ENCODE measurements around the gene PIGH.
A peak's percentile ranks its signal among the peaks of the same experiment; 100 is the strongest.
"Not testable (repeated sequence)": the region's sequence is repeated elsewhere in the genome, so short reads cannot be mapped to it uniquely, and the experiment has no call there.

PIGH gene, protein sequence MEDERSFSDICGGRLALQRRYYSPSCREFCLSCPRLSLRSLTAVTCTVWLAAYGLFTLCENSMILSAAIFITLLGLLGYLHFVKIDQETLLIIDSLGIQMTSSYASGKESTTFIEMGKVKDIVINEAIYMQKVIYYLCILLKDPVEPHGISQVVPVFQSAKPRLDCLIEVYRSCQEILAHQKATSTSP

DNA sequence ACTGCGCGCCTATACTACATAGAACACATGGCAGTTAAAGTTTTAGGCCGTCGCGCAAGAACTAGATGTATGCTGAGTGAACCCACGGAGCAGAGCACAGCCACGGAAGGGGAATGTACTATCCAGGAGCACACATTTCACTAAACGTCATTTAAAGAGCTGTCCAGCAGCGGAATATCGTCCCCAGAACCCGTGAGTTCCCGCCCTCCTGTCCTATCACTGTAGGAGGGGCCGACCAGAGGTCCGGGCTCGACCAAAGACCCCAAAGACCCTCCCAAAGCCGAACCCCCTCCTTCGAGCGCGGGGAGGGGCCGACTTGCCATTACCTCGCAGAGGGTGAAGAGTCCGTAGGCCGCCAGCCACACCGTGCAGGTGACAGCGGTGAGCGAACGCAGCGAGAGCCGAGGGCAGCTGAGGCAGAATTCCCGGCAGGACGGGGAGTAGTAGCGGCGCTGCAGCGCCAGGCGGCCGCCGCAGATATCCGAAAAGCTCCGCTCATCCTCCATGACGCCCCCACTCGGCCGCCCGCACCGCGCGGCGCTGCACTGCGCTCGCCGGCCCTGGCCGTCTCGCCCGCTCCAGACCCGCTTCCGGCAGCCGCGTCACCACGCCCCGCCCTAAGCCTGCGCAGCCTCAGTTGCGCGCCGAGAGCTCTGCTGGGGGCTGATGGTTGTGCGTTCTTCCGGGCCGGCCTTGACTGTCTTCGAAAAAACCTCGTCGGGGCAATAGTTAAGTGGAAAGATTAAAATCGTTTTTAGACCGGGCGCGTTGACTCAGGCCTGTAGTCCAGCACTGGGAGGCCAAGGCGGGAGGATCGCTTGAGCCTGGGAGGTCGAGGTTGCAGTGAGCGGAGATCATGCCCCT lies at the start of gene PIGH:
Gene PIGH (minus strand): TSS at position 571 of the 864 bp plus-strand sequence. CDS start 65 bp downstream, at position 506.
- peak; percentile 73 for DNase-seq

DNA sequence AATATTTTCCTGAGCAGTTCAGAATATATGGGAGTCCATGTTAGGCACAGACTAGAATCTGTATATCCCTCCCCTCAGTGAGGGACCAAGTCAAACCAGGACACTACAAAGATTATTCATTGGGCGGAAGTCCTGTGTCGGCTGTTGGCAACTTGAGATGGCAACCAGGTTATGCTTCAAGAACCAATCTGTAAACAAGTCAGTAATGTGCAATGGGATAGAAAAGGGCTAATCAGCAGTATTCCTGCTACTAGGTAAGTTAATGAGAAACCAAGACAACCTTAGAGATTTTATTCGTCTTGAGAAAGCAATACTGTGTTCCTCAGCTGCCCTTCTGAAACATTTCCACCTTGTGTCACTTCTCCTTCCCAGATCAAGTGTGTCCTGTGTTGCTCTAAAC lies 46.1 kb upstream of the PIGH start:
- DNase-seq = peak; percentile 69

DNA sequence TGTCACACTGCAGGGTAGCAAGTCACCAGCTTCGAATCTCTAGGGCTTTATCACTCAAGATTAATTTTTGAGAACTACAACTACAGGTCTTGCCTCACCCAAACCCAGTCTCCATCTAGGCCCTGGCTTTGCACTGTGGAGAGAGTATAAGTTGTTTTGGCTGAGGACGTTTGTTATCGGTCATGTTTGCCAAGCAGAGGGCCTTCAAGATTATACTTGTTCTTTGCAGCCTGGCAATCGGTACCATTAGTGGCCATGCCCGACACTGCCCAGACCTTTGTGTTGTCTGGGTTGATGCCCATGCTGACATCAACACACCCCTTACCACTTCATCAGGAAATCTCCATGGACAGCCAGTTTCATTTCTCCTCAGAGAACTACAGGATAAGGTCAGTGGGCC lies 45.3 kb upstream of the PIGH start:
- DNase-seq = no peak

DNA sequence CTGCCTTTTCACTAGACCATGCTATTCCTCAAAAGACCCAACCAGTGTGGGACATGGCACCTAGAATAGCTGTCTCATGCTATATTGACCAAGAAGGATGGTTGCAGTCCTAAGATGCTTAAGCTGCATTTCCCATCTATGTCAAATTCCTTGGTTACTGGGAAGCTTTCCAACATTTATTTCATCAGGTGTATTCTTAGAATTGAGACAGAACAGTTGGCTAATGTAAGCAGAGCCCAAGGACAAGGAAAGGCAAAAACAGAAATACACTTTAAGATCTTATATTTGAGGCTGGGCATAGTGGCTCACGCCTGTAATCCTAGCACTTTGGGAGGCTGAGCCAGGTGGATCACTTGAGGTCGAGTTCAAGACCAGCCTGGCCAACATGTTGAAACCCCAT lies 44.4 kb upstream of the PIGH start:
- DNase-seq = no peak

DNA sequence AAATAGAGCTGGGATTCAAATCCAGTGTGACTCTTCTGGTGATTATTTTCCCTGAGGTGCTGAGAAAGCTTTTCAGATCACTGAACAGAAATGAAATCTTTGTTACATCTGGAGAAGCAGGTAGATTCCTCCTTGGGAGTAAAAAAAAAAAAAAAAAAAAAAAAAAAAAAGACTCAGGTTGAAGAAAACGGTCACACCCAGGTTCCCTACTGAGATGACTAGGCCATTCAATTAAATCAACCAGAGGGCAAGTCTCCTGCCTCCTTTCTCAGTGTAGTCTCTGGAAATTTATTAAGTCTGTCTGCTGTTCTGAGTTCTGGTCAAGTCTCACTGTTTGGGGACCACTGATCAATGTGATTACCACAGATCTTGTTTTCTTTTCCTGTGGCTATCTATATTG lies 43.6 kb upstream of the PIGH start:
- no peak for DNase-seq

DNA sequence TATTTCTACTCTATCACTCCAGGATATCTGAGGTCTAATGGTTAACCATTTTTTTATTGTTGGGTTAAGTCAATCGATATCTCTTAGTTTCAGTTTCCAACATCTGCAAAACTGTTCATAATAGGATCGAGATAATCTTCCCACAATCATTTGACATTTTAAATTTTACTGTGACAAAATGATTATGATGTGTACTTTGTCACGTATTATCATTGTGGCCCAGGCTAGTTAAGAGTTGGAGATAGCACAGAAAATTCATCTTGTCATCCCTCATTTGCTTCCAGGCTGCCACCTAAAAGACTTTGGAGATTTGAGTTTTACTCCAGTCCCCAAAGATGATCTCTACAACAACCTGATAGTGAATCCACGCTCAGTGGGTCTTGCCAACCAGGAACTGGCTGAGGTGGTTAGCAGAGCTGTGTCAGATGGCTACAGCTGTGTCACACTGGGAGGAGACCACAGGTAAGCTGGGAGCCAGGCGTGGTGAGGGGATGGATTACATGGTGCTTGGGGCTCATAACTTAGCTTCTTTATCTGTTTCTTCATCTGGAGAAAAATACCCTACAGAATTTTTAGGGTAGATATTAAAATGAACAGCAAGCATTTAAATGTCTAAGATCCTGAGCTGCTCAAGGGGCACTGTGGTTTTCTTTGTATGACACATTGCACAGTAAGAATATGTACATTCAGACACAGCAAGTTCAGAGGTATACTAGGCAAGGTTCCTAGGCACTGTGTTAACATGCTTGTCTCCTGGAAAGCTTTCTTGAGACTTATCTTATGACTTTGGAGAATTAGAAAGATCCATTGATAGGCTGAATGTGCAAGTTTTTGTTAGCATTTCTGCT lies 42.1 kb upstream of the PIGH start:
- DNase-seq = no peak

DNA sequence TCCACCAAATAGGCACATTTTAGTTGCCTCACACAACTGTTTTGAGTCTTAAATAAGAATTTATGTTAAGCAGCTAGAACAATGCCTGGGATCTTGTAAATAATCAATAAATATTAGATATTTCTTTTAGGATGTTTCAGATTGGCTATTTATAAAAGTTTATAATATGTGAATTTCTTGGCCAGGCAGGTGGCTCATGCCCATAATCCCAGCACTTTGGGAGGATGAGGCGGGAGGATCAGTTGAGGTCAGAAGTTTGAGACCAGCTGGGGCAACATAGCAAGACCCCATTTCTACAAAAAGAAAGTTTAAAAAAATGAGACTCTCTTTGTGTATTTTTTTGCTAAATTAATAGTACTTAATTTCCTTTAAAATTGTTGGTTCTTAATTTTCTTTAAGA lies 41.4 kb upstream of the PIGH start:
- no peak for DNase-seq

DNA sequence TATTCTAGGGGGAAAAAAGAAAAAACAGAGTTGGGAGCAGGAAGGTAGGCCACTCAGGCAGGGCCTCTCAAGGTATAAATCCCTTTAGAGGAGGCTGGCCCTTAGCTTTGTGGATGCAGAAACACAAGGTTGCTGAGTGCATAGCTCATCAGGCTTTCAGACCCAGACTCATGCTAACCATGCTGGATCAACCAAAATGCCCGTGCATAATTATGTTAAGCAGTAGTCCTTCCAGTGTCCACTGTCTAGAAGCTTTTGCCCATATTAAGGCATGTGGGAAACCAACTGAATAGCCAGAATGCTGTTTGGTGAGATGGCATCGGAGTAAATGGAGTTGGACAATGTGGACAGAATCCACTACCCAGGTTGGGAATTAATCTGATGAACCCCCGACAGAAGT lies 38.6 kb upstream of the PIGH start:
- DNase-seq = no peak

DNA sequence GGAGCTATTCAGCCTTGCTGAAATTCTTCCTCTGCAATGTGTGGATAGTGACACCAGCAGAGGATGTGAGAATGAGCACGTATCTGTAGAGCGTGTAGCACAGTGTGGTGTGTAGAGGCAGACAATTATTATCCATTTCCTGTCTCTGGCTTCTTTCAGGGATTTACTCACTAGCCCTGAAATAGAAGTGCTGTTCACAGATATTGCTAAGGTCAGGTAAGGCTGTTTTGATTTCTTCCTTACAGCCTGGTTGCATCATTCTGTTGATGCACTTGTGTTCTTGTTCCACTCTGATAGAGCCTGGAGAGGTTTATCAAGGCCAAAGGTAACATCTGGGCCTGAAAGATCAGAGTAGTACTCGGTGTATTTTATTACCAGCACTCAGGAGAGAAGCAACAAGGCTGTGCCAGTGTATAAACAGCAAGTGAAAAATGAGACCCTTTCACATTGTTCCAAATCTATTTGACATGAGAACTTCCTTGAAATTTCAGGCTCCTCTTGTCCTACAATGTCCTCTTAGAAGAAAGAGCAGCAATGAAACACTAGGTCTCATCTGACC lies 36.4 kb upstream of the PIGH start:
- DNase-seq = peak; percentile 60

DNA sequence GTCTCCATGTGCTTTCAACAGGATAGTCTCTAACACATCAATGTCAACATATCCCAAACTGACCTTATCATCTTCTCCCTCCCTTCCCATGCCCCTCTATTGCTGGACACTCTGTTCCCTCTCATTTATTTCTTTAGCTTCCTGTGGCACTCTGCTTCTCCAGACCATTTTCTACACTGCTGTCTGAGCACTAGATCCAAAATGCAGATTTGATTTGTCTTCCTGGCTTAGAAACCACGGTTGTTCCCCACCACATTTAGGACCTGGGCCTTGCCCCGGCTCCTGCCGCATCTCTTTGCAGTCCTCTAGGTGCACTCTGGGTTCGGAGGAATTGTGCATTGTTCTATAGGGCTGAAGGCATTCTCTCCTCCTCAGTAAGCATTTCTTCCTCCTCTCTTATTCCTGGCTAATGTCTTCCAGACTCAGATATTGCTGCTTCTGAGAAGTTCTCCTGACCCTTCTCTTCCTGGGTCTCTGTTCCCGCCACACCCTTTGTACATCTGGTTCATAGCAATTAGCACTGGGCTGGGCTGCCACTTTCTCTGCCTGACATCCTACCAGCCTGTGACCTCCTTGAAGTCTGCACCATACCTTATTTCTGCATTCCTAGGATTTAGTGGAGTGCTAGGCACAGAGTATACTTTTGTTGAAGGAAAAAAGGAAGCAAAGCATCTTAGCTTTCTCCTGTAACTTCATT lies 33.5 kb upstream of the PIGH start:
- no peak for DNase-seq

DNA sequence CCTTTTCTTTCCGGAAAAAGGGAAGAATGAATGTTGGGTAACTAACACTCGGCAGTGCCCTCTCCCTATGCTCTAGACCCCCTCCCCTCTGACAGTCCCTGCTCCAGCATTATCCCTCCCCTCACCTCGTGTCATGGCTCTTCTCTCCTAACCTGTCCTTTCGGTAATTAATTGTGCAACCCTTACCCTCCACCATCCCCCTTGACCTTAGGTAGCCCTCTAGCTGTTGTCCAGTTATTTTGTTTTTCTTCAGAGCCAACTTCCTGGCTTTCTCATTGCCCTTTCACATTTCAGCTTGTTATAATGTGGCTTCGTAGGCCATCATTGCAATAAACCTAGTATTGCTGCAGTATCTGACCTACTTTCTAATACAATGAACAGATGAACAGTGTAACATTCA lies 30.9 kb upstream of the PIGH start:
- DNase-seq = no peak

DNA sequence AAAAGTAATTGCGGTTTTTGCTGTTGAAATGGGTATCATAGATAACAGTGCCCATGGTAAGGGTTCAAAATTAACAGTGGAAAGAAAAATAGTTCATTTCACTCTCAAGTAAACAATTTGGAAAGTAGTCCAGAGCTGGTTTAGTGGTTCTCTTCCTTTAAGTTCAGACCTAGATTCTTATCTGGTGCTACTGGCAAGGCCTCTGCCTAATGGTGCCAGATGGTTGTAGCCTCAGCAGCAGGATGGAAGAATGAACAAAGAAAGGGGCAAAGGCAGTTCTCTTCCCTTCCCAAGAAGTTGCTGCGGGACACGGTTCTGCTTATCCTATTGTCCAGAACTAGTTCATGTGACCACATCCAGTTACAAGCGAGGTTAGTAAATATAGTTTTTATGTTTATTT lies 30.1 kb upstream of the PIGH start:
- no peak for DNase-seq

DNA sequence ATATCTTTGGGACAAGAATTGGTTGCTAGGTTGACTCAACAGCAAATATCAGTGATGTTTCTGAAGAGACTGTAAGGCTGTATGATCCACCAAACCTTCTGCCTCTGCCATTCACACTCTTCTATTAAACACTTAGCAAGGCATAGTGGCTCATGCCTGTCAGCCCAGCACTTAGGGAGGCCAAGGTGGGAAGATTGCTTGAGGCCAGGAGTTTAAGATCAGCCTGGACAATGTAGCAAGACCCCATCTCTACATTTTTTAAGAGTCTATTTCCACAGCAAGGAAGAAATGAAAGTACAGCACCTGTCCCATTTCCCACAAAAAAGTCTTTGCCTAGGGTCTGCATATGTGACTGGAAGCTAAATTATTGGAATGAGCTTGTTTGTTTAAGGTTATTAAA lies 27.5 kb upstream of the PIGH start:
- no peak for DNase-seq

DNA sequence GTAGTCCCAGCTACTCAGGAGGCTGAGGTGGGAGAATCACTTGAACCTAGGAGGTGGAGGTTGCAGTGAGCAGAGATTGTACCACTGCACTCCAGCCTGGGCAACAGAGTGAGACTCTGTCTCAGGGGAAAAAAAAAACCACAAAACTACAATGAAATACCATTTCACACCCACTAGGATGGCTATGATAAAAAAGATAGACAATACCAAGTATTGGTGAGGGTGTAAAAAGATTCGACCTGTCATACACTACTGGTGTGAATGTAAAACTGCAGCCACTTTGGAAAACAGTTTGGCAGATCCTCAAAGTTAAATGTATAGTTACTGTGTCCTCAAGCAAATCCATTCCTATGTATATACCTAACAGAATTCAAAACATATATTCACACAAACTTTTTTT lies 26.1 kb upstream of the PIGH start:
- DNase-seq = not testable (repeated sequence)

DNA sequence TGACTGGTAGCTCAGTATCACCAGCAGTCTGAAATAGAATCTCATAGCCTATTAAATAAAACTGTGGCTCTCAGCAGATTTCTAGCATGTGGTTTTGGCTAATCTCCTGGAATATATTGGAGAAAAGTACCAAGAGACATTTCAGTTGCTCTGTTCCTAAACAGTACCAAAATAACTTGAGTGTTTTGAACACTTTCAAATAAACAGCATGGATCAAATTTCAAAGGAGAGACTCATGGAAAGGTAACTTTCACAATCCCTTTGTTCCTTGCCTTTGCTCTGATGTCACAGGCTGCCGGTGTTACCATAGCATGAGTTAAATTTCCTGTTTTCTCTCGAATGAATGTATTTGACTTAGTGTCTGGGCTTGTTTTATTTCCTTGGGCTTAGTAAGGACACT lies 23.0 kb upstream of the PIGH start:
- no peak for DNase-seq

DNA sequence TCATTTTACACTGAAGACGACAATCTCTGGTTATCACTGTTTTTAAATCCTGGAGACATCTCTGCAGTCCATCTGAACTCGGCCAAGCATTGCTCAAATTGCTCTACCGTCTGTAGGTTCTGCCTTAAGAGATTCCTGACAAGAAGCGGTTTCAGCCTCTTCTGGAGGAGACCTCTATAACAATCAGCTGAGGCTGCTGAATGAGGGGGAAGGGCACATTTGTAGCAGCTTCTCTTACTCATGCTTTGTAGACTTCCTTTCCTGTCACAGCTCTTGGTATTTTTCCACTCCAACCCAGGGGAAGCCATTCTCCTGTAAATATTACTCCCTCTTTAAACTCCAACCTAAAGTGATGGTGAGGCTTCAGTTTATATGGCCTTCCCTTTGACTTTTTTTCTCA lies 22.6 kb upstream of the PIGH start:
- peak; percentile 53 for DNase-seq

DNA sequence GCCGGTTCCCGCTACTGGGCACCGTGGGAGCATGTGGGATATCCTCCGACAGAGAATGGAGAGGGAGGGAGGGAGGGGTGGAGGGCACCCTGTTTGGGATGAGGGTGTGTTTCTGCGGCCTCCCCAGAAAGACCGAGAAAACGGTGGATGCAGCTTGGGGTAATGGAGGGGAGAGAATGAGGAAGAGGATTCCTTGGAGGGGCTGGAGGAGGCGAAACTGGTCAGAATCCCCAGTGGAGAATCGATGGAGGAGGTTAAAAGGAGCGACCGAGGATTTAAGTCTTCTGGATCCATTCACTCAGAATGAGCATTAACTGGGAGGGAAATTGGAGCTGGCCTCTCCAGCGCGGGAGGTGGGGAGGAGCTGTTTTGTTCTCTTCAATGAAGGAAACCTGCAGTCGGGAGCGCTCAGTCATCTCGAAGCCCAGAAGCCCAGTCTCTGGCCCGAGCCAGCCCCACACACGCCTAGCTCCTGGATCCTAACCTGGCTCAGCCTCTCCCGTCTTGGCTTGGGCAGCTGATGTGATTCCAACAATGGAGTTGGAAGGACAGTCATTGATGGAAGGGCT lies 20.2 kb upstream of the PIGH start:
- DNase-seq = no peak

DNA sequence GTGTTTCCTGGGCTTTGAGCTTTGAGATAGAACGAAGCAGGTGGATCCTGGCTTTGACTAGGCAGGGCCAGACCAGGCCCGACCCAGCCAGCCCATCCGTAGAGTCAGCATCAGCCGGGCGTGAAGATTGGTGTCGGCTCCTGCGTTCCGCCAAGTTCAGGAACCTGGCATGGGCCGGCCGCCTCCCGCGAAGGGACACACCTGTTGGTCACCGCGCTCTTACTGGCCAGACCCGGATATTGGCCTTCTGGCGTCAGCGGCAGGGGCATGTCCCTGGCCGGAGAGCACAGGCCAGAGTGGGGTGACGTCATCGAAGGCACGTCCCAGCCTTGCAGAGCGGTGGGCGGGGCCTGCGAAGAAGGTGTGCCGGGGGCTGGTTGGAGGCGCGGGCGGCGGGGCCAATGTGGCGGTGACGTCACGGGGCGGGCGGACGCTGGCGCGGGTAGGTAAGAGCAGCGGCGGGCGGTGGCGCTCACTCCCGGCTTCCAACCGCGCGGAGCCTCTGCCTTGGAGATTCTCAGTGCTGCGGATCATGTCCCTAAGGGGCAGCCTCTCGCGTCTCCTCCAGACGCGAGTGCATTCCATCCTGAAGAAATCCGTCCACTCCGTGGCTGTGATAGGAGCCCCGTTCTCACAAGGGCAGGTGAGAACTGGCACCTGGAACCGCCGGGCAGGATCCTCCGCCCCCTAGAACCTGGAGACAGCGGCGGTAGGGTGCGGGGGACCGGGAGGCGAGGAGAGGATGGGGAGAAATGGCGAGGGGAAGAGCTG lies 19.6 kb upstream of the PIGH start, which contains the start of gene ARG2:
Gene ARG2 (plus strand): TSS at position 475 of the 771 bp plus-strand sequence. CDS start 58 bp downstream, at position 533.
- DNase-seq = peak; percentile 93

DNA sequence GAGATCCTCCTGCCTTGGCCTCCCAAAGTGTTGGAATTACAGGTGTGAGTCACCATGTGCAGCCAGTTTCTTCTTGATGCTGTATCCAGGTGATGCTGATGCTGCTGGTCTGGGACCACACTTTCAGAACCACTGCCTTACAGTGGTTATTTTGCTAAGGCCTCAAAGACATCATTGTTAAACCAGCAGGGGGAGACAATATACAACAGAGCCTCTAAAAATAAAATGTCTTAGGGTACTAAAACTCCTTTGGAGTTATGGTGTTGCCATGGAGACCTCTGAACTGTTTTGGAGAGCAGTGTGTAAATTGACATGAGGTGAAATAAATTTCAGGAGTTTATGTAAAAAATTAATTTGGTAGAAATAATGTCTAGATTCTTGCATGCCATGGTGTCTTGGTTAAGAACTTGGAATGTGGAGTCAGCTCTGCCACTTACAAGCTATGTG lies 18.6 kb upstream of the PIGH start:
- DNase-seq = peak; percentile 77

DNA sequence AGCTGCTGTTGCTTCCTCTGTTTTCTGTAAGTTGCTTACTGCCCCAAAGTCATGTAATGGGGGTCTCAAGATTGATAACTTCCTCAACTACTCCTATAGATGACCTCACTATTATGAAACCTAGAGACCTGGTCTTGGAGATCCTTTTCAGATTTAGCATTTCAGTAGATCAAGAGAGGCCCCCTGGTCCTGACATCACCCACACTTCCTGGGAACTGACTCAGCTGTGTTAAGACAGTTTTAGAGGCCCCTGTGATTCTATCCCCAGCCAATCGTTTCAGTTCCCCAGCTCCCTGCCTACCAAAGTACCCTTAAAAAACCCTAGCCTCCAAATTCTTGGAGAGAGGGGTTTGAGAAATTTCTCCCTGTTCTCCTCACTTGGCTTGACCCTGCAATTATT lies 10.4 kb upstream of the PIGH start:
- no peak for DNase-seq

DNA sequence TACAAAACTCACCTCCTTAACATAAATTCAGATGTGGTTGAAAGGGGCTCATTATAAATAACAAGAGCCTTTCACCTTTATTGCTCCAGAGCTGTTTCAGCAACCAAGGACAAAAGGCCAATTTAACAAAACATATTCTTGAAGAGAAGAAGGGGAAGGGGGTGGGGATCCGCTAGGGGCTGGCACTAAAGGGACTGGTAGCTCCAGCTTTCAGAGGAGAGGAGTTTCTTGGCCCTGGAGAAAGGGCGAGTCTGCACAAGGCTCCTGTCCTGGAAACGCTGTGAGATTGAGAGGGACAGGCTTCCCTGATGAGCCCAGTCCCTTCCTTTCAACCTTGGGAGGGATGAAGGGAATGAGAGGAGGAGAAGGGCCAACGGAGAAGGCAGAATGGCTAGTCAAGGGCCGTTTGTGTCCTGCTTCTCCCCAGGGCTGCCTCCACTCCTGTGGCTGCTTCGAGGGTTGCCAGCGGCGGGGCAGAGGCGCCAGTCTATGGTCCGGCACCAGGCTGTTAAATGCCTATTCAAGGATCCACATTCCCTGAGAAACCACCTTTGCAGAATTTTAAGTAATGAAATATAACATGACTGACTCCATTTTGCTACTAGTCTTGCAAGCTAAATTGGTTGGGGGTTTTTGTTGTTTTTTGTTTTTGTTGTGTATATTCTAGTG lies 9.7 kb upstream of the PIGH start:
- no peak for DNase-seq
